HG03066 (cell line): Measurements from ENCODE around the gene HOXA1.

Experiments
- ATAC-seq: cut with Tn5 transposase; IDR thresholded peaks from one replicate; pipeline ENCODE4 v1.9.1; 2021; ENCODE audit warnings: low read depth; ENCODE audit not compliant: unreplicated experiment

Gene HOXA1

GRCh38 chr7:27095897-27096767 lies at the start of gene HOXA1:
HOXA1 (minus strand) TSS chr7:27096000; CDS start chr7:27095912, 88 bp downstream.
- ATAC-seq, result peak; percentile 88

GRCh38 chr7:27145165-27145913 lies 49.5 kb upstream of the HOXA1 start:
- ATAC-seq, result no peak

- ATAC-seq, result no peak
These were observed 49.0 kb upstream of the HOXA1 start for GRCh38 chr7:27144781-27145164.

- no peak for ATAC-seq
These were observed 48.4 kb upstream of the HOXA1 start for GRCh38 chr7:27143950-27144780.

- no peak for ATAC-seq
These were observed 47.5 kb upstream of the HOXA1 start, which contains the start of gene HOXA5 for GRCh38 chr7:27143023-27143949. HOXA5 (minus strand) TSS chr7:27143681; CDS start chr7:27143607, 74 bp downstream.

GRCh38 chr7:27142580-27143022 lies 46.8 kb upstream of the HOXA1 start:
- ATAC-seq, result no peak

- ATAC-seq, result no peak
These were observed 46.3 kb upstream of the HOXA1 start for GRCh38 chr7:27141923-27142579.

- ATAC-seq, result no peak
These were observed 45.5 kb upstream of the HOXA1 start for GRCh38 chr7:27141137-27141922.

GRCh38 chr7:27140126-27140857 lies 44.5 kb upstream of the HOXA1 start:
- ATAC-seq, result no peak

GRCh38 chr7:27139334-27140125 lies 43.7 kb upstream of the HOXA1 start:
- no peak for ATAC-seq

GRCh38 chr7:27138985-27139333 lies 43.2 kb upstream of the HOXA1 start:
- no peak for ATAC-seq

GRCh38 chr7:27138472-27138871 lies 42.7 kb upstream of the HOXA1 start:
- no peak for ATAC-seq

- ATAC-seq, result no peak
These were observed 42.0 kb upstream of the HOXA1 start for GRCh38 chr7:27137640-27138315.

- ATAC-seq, result no peak
These were observed 38.6 kb upstream of the HOXA1 start for GRCh38 chr7:27134392-27134791.

GRCh38 chr7:27133409-27134231 lies 37.8 kb upstream of the HOXA1 start:
- ATAC-seq, result no peak

GRCh38 chr7:27132978-27133377 lies 37.2 kb upstream of the HOXA1 start:
- no peak for ATAC-seq
